ENCODE measurements around the gene ATP8B1. TPM values are rescaled to one million over a fixed set of nuclear protein-coding genes. Genes with fewer than 3 reads are reported as not detected.

The ATP8B1 gene
- total and polyA plus RNA-seq, 2 of the 8 experiments (the other 6 are each of a cell fraction or from before 2014, with no cell fraction given), result 1.1 to 4.6 TPM

GRCh38 chr18:57814555-57814954, 11.4 kb upstream of the ATP8B1 start (continued):
- TF ChIP-seq, protein P1, sequence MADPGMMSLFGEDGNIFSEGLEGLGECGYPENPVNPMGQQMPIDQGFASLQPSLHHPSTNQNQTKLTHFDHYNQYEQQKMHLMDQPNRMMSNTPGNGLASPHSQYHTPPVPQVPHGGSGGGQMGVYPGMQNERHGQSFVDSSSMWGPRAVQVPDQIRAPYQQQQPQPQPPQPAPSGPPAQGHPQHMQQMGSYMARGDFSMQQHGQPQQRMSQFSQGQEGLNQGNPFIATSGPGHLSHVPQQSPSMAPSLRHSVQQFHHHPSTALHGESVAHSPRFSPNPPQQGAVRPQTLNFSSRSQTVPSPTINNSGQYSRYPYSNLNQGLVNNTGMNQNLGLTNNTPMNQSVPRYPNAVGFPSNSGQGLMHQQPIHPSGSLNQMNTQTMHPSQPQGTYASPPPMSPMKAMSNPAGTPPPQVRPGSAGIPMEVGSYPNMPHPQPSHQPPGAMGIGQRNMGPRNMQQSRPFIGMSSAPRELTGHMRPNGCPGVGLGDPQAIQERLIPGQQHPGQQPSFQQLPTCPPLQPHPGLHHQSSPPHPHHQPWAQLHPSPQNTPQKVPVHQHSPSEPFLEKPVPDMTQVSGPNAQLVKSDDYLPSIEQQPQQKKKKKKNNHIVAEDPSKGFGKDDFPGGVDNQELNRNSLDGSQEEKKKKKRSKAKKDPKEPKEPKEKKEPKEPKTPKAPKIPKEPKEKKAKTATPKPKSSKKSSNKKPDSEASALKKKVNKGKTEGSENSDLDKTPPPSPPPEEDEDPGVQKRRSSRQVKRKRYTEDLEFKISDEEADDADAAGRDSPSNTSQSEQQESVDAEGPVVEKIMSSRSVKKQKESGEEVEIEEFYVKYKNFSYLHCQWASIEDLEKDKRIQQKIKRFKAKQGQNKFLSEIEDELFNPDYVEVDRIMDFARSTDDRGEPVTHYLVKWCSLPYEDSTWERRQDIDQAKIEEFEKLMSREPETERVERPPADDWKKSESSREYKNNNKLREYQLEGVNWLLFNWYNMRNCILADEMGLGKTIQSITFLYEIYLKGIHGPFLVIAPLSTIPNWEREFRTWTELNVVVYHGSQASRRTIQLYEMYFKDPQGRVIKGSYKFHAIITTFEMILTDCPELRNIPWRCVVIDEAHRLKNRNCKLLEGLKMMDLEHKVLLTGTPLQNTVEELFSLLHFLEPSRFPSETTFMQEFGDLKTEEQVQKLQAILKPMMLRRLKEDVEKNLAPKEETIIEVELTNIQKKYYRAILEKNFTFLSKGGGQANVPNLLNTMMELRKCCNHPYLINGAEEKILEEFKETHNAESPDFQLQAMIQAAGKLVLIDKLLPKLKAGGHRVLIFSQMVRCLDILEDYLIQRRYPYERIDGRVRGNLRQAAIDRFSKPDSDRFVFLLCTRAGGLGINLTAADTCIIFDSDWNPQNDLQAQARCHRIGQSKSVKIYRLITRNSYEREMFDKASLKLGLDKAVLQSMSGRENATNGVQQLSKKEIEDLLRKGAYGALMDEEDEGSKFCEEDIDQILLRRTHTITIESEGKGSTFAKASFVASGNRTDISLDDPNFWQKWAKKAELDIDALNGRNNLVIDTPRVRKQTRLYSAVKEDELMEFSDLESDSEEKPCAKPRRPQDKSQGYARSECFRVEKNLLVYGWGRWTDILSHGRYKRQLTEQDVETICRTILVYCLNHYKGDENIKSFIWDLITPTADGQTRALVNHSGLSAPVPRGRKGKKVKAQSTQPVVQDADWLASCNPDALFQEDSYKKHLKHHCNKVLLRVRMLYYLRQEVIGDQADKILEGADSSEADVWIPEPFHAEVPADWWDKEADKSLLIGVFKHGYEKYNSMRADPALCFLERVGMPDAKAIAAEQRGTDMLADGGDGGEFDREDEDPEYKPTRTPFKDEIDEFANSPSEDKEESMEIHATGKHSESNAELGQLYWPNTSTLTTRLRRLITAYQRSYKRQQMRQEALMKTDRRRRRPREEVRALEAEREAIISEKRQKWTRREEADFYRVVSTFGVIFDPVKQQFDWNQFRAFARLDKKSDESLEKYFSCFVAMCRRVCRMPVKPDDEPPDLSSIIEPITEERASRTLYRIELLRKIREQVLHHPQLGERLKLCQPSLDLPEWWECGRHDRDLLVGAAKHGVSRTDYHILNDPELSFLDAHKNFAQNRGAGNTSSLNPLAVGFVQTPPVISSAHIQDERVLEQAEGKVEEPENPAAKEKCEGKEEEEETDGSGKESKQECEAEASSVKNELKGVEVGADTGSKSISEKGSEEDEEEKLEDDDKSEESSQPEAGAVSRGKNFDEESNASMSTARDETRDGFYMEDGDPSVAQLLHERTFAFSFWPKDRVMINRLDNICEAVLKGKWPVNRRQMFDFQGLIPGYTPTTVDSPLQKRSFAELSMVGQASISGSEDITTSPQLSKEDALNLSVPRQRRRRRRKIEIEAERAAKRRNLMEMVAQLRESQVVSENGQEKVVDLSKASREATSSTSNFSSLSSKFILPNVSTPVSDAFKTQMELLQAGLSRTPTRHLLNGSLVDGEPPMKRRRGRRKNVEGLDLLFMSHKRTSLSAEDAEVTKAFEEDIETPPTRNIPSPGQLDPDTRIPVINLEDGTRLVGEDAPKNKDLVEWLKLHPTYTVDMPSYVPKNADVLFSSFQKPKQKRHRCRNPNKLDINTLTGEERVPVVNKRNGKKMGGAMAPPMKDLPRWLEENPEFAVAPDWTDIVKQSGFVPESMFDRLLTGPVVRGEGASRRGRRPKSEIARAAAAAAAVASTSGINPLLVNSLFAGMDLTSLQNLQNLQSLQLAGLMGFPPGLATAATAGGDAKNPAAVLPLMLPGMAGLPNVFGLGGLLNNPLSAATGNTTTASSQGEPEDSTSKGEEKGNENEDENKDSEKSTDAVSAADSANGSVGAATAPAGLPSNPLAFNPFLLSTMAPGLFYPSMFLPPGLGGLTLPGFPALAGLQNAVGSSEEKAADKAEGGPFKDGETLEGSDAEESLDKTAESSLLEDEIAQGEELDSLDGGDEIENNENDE (IDR thresholded peaks at IDR 0.05; ENCODE audit: insufficient replicate concordance, low read length), result no peak
- no peak for TF ChIP-seq EP300 (IDR thresholded peaks at IDR 0.05; ENCODE audit: borderline replicate concordance in 1 of 2, low read depth in 2 of 2, low read length in 2 of 2)

All from H1 (cell line).